Endodermal cell (in vitro differentiated cells): ENCODE measurements around the gene LRGUK. TPM values are rescaled to one million over a fixed set of nuclear protein-coding genes. Genes with fewer than 3 reads are reported as not detected.

ENCODE experiments used
- DNase-seq: peaks from one replicate; pipeline ENCODE4 v3.0.0-alpha.2; 2017
- H3K27ac ChIP-seq: 2 replicates; pipeline ENCODE4 v1.5.1; 2013; ENCODE audit warnings: mild to moderate bottlenecking, low read depth, low read length, moderate library complexity
- H3K27me3 ChIP-seq: 2 replicates; pipeline ENCODE4 v1.6.1; 2013; ENCODE audit warnings: mild to moderate bottlenecking, low read length, moderate library complexity; ENCODE audit not compliant: insufficient read depth, control insufficient read depth, poor library complexity, severe bottlenecking
- H3K36me3 ChIP-seq: 2 replicates; pipeline ENCODE4 v1.7.0; 2013; ENCODE audit warnings: mild to moderate bottlenecking, low read length, moderate library complexity; ENCODE audit not compliant: control insufficient read depth, insufficient read depth
- H3K4me1 ChIP-seq: one replicate; pipeline ENCODE4 v1.7.0; 2013; ENCODE audit warnings: low read length; ENCODE audit not compliant: control insufficient read depth, insufficient read depth
- H3K4me3 ChIP-seq: 2 replicates; pipeline ENCODE4 v1.5.1; 2013; ENCODE audit warnings: mild to moderate bottlenecking, low read length, moderate library complexity
- H3K9ac ChIP-seq: 2 replicates; pipeline ENCODE4 v1.6.1; 2013; ENCODE audit warnings: mild to moderate bottlenecking, low read length, moderate library complexity; ENCODE audit not compliant: poor library complexity, severe bottlenecking; ENCODE audit errors: extremely low read depth
- H3K9me3 ChIP-seq: 2 replicates; pipeline ENCODE4 v1.6.1; 2013; ENCODE audit warnings: mild to moderate bottlenecking, low read length, moderate library complexity; ENCODE audit not compliant: control insufficient read depth
- H3K27ac Mint-ChIP-seq: 2 replicates; pipeline ENCODE4 v1.8.0; 2020; ENCODE audit warnings: mixed read lengths
- H3K27me3 Mint-ChIP-seq: 2 replicates; pipeline ENCODE4 v1.8.0; 2021; ENCODE audit warnings: mild to moderate bottlenecking, mixed read lengths; ENCODE audit not compliant: insufficient read depth
- H3K36me3 Mint-ChIP-seq: 2 replicates; pipeline ENCODE4 v1.8.0; 2020; ENCODE audit warnings: low read depth, mixed read lengths
- H3K4me1 Mint-ChIP-seq: 2 replicates; pipeline ENCODE4 v1.8.0; 2020; ENCODE audit warnings: mixed read lengths
- H3K4me3 Mint-ChIP-seq: 2 replicates; pipeline ENCODE4 v1.8.0; 2020; ENCODE audit warnings: mild to moderate bottlenecking, moderate library complexity, mixed read lengths
- H3K9me3 Mint-ChIP-seq: 2 replicates; pipeline ENCODE4 v1.8.0; 2020; ENCODE audit warnings: mild to moderate bottlenecking, mixed read lengths
- WGBS, 2 experiments: methylation state at CpG; one replicate each; pipeline versions ENCODE4 v1.1.5 to v1.1.7; 2013; ENCODE audit warnings: missing lambda C conversion rate in 2 of 2, mixed read lengths in 1 of 2; ENCODE audit not compliant: insufficient coverage in 1 of 2, insufficient read length in 1 of 2; 5-methylcytosine and 5-hydroxymethylcytosine counted together
- total RNA-seq, 2 donors: library from RNA; stranded (reverse); fragmentation: NEBNext Ultra II Directional in 1 of 2; extraction: Animal tissue kit (Norgen Biotek cat#: 25700) in 1 of 2; gene quantifications; 2 replicates in 1 of 2; 3 replicates in 1 of 2; pipeline ENCODE4 v1.2.1, GENCODE V29; 2021
- TF ChIP-seq, protein P1 (sequence below): fragments of 200-600 bp; sonication (generic); conservative IDR thresholded peaks from 2 replicates; pipeline ENCODE4 v1.5.0; 2021; ENCODE audit warnings: antibody characterized with exemption, mild to moderate bottlenecking

The LRGUK gene
- total RNA-seq, 2 donors from 2014 or later: 0.89 to 1.3 TPM

DNA sequence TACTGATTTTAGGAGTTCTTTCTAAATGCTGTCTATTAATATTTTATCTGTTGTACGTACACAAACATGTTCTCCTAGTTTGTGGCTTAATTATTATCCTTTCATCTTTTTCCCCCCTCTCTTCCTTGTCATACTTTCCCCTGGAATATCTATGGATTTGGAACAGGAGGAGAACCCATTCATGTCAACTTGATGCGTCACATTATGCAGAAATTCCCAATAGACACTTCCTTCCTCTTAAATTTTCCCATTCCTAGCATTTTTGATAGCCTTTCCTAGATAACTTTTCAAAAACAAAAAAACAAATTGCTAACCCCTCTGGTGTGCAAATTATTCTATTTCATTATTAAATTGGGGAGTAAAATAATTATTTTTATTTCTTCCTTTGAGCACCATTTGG is 153.4 kb downstream of the LRGUK start:
- WGBS, 2 experiments: 88 to 100% methylated on average over 1 to 2 of the region's 2 CpGs
- Mint-ChIP-seq H3K4me1 (peaks cover 7% of the 10 kb centered on the region), H3K27ac (no peak overlapping the region), H3K4me3 (no peak overlapping the region), H3K27me3 (no peaks in the 10 kb centered on the region), H3K9me3 (no peaks in the 10 kb centered on the region), H3K36me3 (no peaks in the 10 kb centered on the region)
- Histone ChIP-seq H3K9me3 (no peaks in the 10 kb centered on the region), H3K4me1 (no peaks in the 10 kb centered on the region), H3K27me3 (no peaks in the 10 kb centered on the region), H3K4me3 (no peak overlapping the region), H3K9ac (no peak overlapping the region), H3K27ac (no peak overlapping the region), H3K36me3 (no peaks in the 10 kb centered on the region)
- DNase-seq: no peak
- TF ChIP-seq, protein P1, sequence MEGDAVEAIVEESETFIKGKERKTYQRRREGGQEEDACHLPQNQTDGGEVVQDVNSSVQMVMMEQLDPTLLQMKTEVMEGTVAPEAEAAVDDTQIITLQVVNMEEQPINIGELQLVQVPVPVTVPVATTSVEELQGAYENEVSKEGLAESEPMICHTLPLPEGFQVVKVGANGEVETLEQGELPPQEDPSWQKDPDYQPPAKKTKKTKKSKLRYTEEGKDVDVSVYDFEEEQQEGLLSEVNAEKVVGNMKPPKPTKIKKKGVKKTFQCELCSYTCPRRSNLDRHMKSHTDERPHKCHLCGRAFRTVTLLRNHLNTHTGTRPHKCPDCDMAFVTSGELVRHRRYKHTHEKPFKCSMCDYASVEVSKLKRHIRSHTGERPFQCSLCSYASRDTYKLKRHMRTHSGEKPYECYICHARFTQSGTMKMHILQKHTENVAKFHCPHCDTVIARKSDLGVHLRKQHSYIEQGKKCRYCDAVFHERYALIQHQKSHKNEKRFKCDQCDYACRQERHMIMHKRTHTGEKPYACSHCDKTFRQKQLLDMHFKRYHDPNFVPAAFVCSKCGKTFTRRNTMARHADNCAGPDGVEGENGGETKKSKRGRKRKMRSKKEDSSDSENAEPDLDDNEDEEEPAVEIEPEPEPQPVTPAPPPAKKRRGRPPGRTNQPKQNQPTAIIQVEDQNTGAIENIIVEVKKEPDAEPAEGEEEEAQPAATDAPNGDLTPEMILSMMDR: no peak

DNA sequence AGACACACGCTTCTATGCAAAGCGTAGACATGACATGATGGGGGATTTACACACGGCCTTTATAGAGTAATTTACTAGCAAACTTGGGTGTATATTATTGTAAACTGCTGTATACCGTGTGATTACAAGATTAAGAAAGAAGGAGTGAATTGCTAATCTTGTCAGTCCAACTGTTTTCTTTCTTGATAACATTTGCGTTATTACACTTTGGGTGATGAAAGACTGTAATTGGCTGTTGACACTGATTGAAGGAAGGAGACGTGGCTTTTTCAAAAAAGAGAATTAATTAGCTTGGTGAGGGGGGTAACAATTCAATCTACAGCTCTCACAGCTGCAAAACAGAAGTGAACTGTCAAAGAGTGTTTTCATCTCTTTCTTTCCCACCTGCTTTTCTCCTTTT is 156.9 kb downstream of the LRGUK start:
- H3K9me3 Mint-ChIP-seq: no peaks in the 10 kb centered on the region
- no peak overlapping the region for H3K4me3 Mint-ChIP-seq
- no peak for DNase-seq
- Histone ChIP-seq H3K4me3 (no peak overlapping the region), H3K4me1 (no peaks in the 10 kb centered on the region), H3K27ac (no peak overlapping the region), H3K36me3 (no peaks in the 10 kb centered on the region), H3K9ac (no peak overlapping the region), H3K27me3 (no peaks in the 10 kb centered on the region), H3K9me3 (no peaks in the 10 kb centered on the region)
- no peaks in the 10 kb centered on the region for H3K36me3 Mint-ChIP-seq
- H3K27me3 Mint-ChIP-seq: no peaks in the 10 kb centered on the region
- no peak overlapping the region for H3K27ac Mint-ChIP-seq
- H3K4me1 Mint-ChIP-seq: peaks cover 7% of the 10 kb centered on the region
- TF ChIP-seq, protein P1: no peak
- 90% methylated on average over 5 to 6 of the region's 6 CpGs for WGBS, 2 experiments

DNA sequence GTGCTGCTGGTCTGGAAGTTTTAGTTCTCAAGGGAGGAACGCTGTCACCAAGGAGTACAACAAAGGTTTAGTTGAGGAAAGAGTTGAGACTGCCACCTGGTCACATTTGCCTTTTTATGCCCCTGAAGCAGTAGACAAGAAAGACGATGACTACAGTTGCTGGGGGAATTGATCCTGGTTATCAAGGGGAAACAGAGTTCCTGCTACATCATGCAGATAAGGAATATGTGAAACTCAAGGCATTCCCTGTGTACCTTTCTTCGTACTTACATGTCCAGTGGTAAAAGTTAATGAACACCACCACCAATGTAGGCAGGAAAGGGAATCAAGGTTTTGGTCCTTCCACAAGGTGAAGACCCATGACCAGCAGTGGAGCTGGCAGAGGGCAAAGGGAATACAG is 157.8 kb downstream of the LRGUK start:
- no peak overlapping the region for H3K4me3 Mint-ChIP-seq
- DNase-seq: no peak
- Histone ChIP-seq H3K9me3 (no peaks in the 10 kb centered on the region), H3K9ac (no peak overlapping the region), H3K36me3 (no peaks in the 10 kb centered on the region), H3K4me1 (no peaks in the 10 kb centered on the region), H3K4me3 (no peak overlapping the region), H3K27ac (no peak overlapping the region), H3K27me3 (no peaks in the 10 kb centered on the region)
- peaks cover 7% of the 10 kb centered on the region for H3K4me1 Mint-ChIP-seq
- no peaks in the 10 kb centered on the region for H3K9me3 Mint-ChIP-seq
- TF ChIP-seq, protein P1: no peak
- H3K27me3 Mint-ChIP-seq: no peaks in the 10 kb centered on the region
- H3K27ac Mint-ChIP-seq: no peak overlapping the region
- H3K36me3 Mint-ChIP-seq: no peaks in the 10 kb centered on the region
- WGBS, 2 experiments: 96 to 100% methylated on average over 1 to 3 of the region's 3 CpGs
